ENCODE results near the gene PTGDS.

Gene PTGDS

GRCh38 chr9:136936645-136937170 lies 40.6 kb upstream of the PTGDS start:
- peaks cover 7% of the 10 kb centered on the region for H3K9me3 Mint-ChIP-seq
- no peak overlapping the region for H3K27ac Mint-ChIP-seq
- no peaks in the 10 kb centered on the region for H3K4me1 Mint-ChIP-seq
- no peak overlapping the region for H3K4me3 Mint-ChIP-seq
- no peaks in the 10 kb centered on the region for H3K27me3 Mint-ChIP-seq (ENCODE audit: low read depth)
- H3K36me3 Mint-ChIP-seq (ENCODE audit: low read depth): peaks cover 51% of the 10 kb centered on the region
- TF ChIP-seq, protein P1, sequence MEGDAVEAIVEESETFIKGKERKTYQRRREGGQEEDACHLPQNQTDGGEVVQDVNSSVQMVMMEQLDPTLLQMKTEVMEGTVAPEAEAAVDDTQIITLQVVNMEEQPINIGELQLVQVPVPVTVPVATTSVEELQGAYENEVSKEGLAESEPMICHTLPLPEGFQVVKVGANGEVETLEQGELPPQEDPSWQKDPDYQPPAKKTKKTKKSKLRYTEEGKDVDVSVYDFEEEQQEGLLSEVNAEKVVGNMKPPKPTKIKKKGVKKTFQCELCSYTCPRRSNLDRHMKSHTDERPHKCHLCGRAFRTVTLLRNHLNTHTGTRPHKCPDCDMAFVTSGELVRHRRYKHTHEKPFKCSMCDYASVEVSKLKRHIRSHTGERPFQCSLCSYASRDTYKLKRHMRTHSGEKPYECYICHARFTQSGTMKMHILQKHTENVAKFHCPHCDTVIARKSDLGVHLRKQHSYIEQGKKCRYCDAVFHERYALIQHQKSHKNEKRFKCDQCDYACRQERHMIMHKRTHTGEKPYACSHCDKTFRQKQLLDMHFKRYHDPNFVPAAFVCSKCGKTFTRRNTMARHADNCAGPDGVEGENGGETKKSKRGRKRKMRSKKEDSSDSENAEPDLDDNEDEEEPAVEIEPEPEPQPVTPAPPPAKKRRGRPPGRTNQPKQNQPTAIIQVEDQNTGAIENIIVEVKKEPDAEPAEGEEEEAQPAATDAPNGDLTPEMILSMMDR (IDR thresholded peaks at IDR 0.05; ENCODE audit: unreplicated experiment in 3 of 3): no peak

- H3K4me1 Mint-ChIP-seq: no peaks in the 10 kb centered on the region
- peaks cover 50% of the 10 kb centered on the region for H3K36me3 Mint-ChIP-seq (ENCODE audit: low read depth)
- no peaks in the 10 kb centered on the region for H3K27me3 Mint-ChIP-seq (ENCODE audit: low read depth)
- TF ChIP-seq, protein P1 (IDR thresholded peaks at IDR 0.05; ENCODE audit: unreplicated experiment in 3 of 3): no peak
- peaks cover 3% of the 10 kb centered on the region for H3K9me3 Mint-ChIP-seq
- H3K4me3 Mint-ChIP-seq: no peak overlapping the region
- H3K27ac Mint-ChIP-seq: no peak overlapping the region
These were observed 39.9 kb upstream of the PTGDS start for GRCh38 chr9:136937186-136938001.

DNA sequence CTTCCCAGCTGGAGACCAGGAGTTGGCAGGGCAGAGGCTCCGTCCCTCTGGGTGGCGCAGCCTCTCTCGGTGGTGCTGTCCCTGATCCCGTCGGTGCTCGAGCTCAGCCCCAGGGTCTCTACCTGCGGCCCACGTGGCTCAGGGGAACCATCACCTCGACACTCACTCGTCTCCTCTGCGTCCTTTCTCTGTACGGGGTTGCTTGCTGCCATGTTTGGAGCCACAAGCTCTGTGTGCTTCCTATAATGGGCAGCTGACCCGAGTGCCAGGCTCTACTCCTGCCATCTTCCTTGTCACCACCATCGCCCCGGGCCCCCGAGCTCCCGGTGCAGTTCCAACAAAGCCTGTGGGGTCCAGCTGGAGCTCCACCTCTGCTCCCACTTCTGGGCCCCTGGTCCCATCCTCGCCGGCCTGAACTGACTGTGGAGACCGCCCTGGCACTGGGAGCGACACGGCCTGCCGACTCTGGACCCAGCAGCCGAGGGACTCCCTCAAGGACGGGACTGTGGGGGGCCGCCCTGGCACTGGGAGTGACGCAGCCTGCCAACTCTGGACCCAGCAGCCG lies 37.8 kb upstream of the PTGDS start:
- TF ChIP-seq, protein P1 (IDR thresholded peaks at IDR 0.05; ENCODE audit: unreplicated experiment in 3 of 3): no peak
- Mint-ChIP-seq H3K4me3 (peak overlapping the region in 1 of 3 experiments; percentile 16), H3K36me3 (ENCODE audit: low read depth) (peaks cover 34% of the 10 kb centered on the region), H3K4me1 (no peaks in the 10 kb centered on the region), H3K9me3 (no peaks in the 10 kb centered on the region), H3K27me3 (ENCODE audit: low read depth) (no peaks in the 10 kb centered on the region), H3K27ac (no peak overlapping the region)

GRCh38 chr9:136939996-136940525 lies 37.2 kb upstream of the PTGDS start:
- Mint-ChIP-seq H3K4me3 (no peak overlapping the region), H3K4me1 (no peaks in the 10 kb centered on the region), H3K9me3 (no peaks in the 10 kb centered on the region), H3K27ac (no peak overlapping the region), H3K36me3 (ENCODE audit: low read depth) (peaks cover 30% of the 10 kb centered on the region), H3K27me3 (ENCODE audit: low read depth) (no peaks in the 10 kb centered on the region)
- TF ChIP-seq, protein P1 (IDR thresholded peaks at IDR 0.05; ENCODE audit: unreplicated experiment in 3 of 3): no peak

DNA sequence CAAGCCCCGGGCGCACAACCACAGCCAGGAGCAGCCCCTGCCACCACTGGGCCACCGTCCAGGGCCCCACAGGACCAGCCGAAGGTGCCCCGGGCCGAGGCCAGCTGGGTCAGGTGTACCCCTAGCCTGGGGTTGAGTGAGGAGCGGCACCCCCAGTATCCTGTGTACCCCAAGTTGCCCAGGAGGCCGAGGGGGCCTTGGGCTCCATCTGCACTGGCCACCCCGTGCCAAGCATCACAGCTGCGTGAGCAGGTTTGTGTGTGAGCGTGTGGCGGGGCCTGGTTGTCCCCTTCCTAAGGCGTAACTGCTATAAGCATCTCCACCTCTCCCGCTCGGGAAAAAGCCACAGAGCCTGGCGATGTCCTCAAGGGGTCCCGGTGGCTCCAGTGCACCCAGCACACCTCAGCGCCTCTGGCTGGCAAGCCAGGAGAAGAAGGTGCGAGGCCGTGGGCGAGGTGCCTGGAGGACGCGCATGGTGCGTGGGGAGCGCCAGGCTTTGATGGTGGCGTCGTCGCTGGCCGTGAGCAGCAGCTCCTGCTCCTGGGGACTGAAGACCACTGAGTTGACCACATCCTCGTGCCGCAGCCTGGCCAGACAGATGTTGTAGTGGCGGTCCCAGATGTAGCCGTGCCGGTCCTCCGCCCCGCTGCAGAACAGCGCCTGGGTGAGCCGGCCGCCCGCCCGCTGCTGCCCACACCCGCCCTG lies 36.6 kb upstream of the PTGDS start:
- Mint-ChIP-seq H3K9me3 (no peaks in the 10 kb centered on the region), H3K27ac (no peak overlapping the region), H3K4me1 (no peaks in the 10 kb centered on the region), H3K36me3 (ENCODE audit: low read depth) (peaks cover 28% of the 10 kb centered on the region), H3K27me3 (ENCODE audit: low read depth) (no peaks in the 10 kb centered on the region), H3K4me3 (no peak overlapping the region)
- TF ChIP-seq, protein P1 (IDR thresholded peaks at IDR 0.05; ENCODE audit: unreplicated experiment in 3 of 3): no peak
